Neural cell (in vitro differentiated cells): ENCODE results near the gene ESF1. TPM values are rescaled to one million over a fixed set of nuclear protein-coding genes. Genes with fewer than 3 reads are reported as not detected.

Experiments used
- H2AFZ ChIP-seq: fragments of 200-600, 300-800 bp; sonication (generic), shearing (Covaris generic); 2 replicates; pipeline ENCODE4 v1.6.0; 2014; ENCODE audit warnings: low read depth, mild to moderate bottlenecking, antibody characterized with exemption, low read length, moderate library complexity
- H3F3A ChIP-seq: fragments of 200-600 bp; shearing (Covaris generic); 2 replicates; pipeline ENCODE4 v1.6.1; 2016; ENCODE audit warnings: mild to moderate bottlenecking, moderate library complexity, mixed read lengths, antibody characterized with exemption, low read length; ENCODE audit not compliant: insufficient read depth, poor library complexity, severe bottlenecking
- H3K27ac ChIP-seq: fragments of 200-600, 300-800 bp; sonication (generic), shearing (Covaris generic); 2 replicates; pipeline ENCODE4 v1.5.1; 2014; ENCODE audit warnings: mild to moderate bottlenecking, low read length, moderate library complexity
- H3K27me3 ChIP-seq: fragments of 300-800, 200-600 bp; sonication (generic), shearing (Covaris generic); 2 replicates; pipeline ENCODE4 v1.6.0; 2014; ENCODE audit warnings: mild to moderate bottlenecking, low read depth, low read length, moderate library complexity; ENCODE audit not compliant: insufficient read depth
- H3K36me3 ChIP-seq: fragments of 300-800, 200-600 bp; sonication (generic), shearing (Covaris generic); 2 replicates; pipeline ENCODE4 v1.5.1; 2014; ENCODE audit warnings: mild to moderate bottlenecking, antibody characterized with exemption, low read length, moderate library complexity; ENCODE audit not compliant: insufficient read depth
- H3K4me2 ChIP-seq: fragments of 300-800, 200-600 bp; sonication (generic), shearing (Covaris generic); 2 replicates; pipeline ENCODE4 v1.6.0; 2014; ENCODE audit warnings: mild to moderate bottlenecking, low read length
- H3K4me3 ChIP-seq: fragments of 300-800, 200-600 bp; sonication (generic), shearing (Covaris generic); 2 replicates; pipeline ENCODE4 v1.5.1; 2014; ENCODE audit warnings: mild to moderate bottlenecking, low read length, moderate library complexity
- H3K79me2 ChIP-seq: fragments of 200-600 bp; shearing (Covaris generic); replicated peaks from 2 replicates; pipeline ENCODE4 v1.6.0; 2014; ENCODE audit warnings: mild to moderate bottlenecking, low read length, moderate library complexity; ENCODE audit not compliant: insufficient read depth
- H3K9ac ChIP-seq: fragments of 300-800, 200-600 bp; sonication (generic), shearing (Covaris generic); 2 replicates; pipeline ENCODE4 v1.6.1; 2016; ENCODE audit warnings: mild to moderate bottlenecking, low read length, mixed read lengths
- H3K9me2 ChIP-seq: fragments of 200-600 bp; shearing (Covaris generic); 2 replicates; pipeline ENCODE4 v1.6.1; 2016; ENCODE audit warnings: mild to moderate bottlenecking, low read length, mixed read lengths; ENCODE audit not compliant: insufficient read depth
- H3K9me3 ChIP-seq: fragments of 200-600, 300-800 bp; sonication (generic), shearing (Covaris generic); 2 replicates; pipeline ENCODE4 v1.6.1; 2016; ENCODE audit warnings: mild to moderate bottlenecking, mixed run types, low read length, moderate library complexity, mixed read lengths
- H4K20me1 ChIP-seq: fragments of 200-600 bp; shearing (Covaris generic); 2 replicates; pipeline ENCODE4 v1.6.1; 2016; ENCODE audit warnings: mild to moderate bottlenecking, mixed run types; ENCODE audit not compliant: insufficient read depth
- CTCF ChIP-seq: fragments of 450-650 bp; IDR thresholded peaks from 2 replicates; pipeline ENCODE4 v1.5.1; 2014; ENCODE audit warnings: antibody characterized with exemption, mild to moderate bottlenecking, moderate library complexity; ENCODE audit not compliant: poor library complexity, severe bottlenecking
- EP300 ChIP-seq: fragments of 450-650 bp; conservative IDR thresholded peaks from 2 replicates; pipeline ENCODE4 v1.6.1; 2014; ENCODE audit warnings: antibody characterized with exemption, mild to moderate bottlenecking, moderate library complexity; ENCODE audit not compliant: poor library complexity, severe bottlenecking
- EZH2 ChIP-seq: fragments of 200-600, 300-800 bp; shearing (Covaris generic), sonication (generic); IDR thresholded peaks from 2 replicates; pipeline ENCODE4 v1.6.1; 2014; ENCODE audit warnings: antibody characterized with exemption, low read length, borderline replicate concordance, mild to moderate bottlenecking; ENCODE audit not compliant: insufficient read depth, poor library complexity, severe bottlenecking
- MXI1 ChIP-seq: fragments of 450-650 bp; conservative IDR thresholded peaks from 2 replicates; pipeline ENCODE4 v1.6.1; 2014; ENCODE audit warnings: antibody characterized with exemption, mild to moderate bottlenecking; ENCODE audit not compliant: poor library complexity, severe bottlenecking
- POLR2AphosphoS5 ChIP-seq: IDR thresholded peaks from 2 replicates; pipeline ENCODE4 v1.6.1; 2012
- RAD21 ChIP-seq: fragments of 450-650 bp; conservative IDR thresholded peaks from 2 replicates; pipeline ENCODE4 v1.6.1; 2014; ENCODE audit warnings: antibody characterized with exemption, mild to moderate bottlenecking, moderate library complexity
- REST ChIP-seq: IDR thresholded peaks from 2 replicates; pipeline ENCODE4 v1.6.1; 2012; ENCODE audit warnings: borderline replicate concordance
- SMC3 ChIP-seq: fragments of 450-650 bp; conservative IDR thresholded peaks from 2 replicates; pipeline ENCODE4 v1.6.1; 2014; ENCODE audit warnings: antibody characterized with exemption, mild to moderate bottlenecking, moderate library complexity; ENCODE audit not compliant: poor library complexity
- TAF1 ChIP-seq: IDR thresholded peaks from 2 replicates; pipeline ENCODE4 v1.6.1; 2012; ENCODE audit warnings: low read depth
- polyA plus RNA-seq: library from polyadenylated mRNA; depleted of rRNA; stranded (reverse); fragments of >200 nt; gene quantifications from 2 replicates; pipeline ENCODE4 v1.2.3, GENCODE V29; 2014

The ESF1 gene
- polyA plus RNA-seq, 1 donor from 2014 or later = 10.0 TPM

- Histone ChIP-seq H4K20me1 (no peaks in the 10 kb centered on the region), H3K4me2 (no peak overlapping the region), H3F3A (no peaks in the 10 kb centered on the region), H3K9ac (no peak overlapping the region), H3K27ac (no peak overlapping the region), H3K36me3 (peaks cover 5% of the 10 kb centered on the region), H3K4me3 (no peak overlapping the region), H3K27me3 (no peaks in the 10 kb centered on the region), H2AFZ (no peak overlapping the region), H3K9me3 (no peaks in the 10 kb centered on the region), H3K9me2 (no peaks in the 10 kb centered on the region), H3K79me2 (no peaks in the 10 kb centered on the region)
- TF ChIP-seq CTCF = no peak
- no peak for TF ChIP-seq REST
Measured at GRCh38 chr20:13775867-13776266, 8.9 kb downstream of the ESF1 start.

- Histone ChIP-seq H3K79me2 (no peaks in the 10 kb centered on the region), H3K27ac (no peak overlapping the region), H4K20me1 (no peaks in the 10 kb centered on the region), H3K27me3 (no peaks in the 10 kb centered on the region), H3K9ac (no peak overlapping the region), H2AFZ (no peak overlapping the region), H3K36me3 (peaks cover 8% of the 10 kb centered on the region), H3K4me2 (no peak overlapping the region), H3F3A (no peaks in the 10 kb centered on the region), H3K9me2 (no peaks in the 10 kb centered on the region), H3K9me3 (no peaks in the 10 kb centered on the region), H3K4me3 (no peak overlapping the region)
- no peak for TF ChIP-seq MXI1
- TF ChIP-seq TAF1 = no peak
- no peak for TF ChIP-seq SMC3
- no peak for TF ChIP-seq EP300
- TF ChIP-seq REST = no peak
- TF ChIP-seq CTCF = no peak
- no peak for TF ChIP-seq POLR2AphosphoS5
- TF ChIP-seq EZH2 = no peak
- no peak for TF ChIP-seq RAD21
Measured at GRCh38 chr20:13772529-13772928, 12.2 kb downstream of the ESF1 start.
